ENCODE results near the gene MTARC2. TPM values are rescaled to one million over a fixed set of nuclear protein-coding genes. Genes with fewer than 3 reads are reported as not detected.
A peak's percentile ranks its signal among the peaks of the same experiment; 100 is the strongest.

MTARC2 gene
- total and polyA plus RNA-seq, 2 of the 13 experiments (the other 11 are each of a cell fraction or from before 2014, with no cell fraction given): 8.5 to 10.1 TPM

DNA sequence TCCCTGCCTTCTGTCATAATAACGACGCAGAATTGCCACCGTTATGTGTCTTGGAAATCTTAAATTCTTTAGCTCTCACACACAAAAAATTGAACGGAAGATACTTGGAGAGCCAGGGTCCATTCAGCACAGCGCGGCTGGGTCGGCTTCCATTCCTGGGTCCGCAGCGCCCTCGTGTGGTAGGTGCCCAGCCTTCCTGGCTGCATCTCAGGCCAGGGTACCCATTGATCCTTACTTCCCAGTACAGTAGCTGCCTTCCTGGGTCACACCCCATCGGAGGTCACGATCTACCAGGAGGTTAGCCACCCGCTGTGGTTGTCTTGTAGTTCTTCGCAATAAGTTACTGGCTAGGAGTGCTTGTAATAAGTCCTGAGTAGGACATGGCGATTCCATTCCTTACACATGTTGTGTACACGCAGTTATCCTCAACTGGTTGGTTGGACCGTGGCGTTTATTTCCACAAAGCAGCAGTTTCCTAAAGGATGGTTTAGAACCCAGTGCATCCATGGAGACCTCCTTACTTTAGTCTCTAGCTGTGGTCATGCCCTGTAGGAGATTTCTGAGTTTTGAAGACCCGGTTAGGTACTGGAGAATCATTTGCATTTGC is 28.7 kb downstream of the MTARC2 start (continued):
- TF ChIP-seq, protein P1, sequence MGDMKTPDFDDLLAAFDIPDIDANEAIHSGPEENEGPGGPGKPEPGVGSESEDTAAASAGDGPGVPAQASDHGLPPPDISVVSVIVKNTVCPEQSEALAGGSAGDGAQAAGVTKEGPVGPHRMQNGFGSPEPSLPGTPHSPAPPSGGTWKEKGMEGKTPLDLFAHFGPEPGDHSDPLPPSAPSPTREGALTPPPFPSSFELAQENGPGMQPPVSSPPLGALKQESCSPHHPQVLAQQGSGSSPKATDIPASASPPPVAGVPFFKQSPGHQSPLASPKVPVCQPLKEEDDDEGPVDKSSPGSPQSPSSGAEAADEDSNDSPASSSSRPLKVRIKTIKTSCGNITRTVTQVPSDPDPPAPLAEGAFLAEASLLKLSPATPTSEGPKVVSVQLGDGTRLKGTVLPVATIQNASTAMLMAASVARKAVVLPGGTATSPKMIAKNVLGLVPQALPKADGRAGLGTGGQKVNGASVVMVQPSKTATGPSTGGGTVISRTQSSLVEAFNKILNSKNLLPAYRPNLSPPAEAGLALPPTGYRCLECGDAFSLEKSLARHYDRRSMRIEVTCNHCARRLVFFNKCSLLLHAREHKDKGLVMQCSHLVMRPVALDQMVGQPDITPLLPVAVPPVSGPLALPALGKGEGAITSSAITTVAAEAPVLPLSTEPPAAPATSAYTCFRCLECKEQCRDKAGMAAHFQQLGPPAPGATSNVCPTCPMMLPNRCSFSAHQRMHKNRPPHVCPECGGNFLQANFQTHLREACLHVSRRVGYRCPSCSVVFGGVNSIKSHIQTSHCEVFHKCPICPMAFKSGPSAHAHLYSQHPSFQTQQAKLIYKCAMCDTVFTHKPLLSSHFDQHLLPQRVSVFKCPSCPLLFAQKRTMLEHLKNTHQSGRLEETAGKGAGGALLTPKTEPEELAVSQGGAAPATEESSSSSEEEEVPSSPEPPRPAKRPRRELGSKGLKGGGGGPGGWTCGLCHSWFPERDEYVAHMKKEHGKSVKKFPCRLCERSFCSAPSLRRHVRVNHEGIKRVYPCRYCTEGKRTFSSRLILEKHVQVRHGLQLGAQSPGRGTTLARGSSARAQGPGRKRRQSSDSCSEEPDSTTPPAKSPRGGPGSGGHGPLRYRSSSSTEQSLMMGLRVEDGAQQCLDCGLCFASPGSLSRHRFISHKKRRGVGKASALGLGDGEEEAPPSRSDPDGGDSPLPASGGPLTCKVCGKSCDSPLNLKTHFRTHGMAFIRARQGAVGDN (CRISPR knock-in tag; IDR thresholded peaks at IDR 0.05): peak; percentile 45
- TF ChIP-seq BORCS8-MEF2B (CRISPR knock-in tag; IDR thresholded peaks at IDR 0.05): 0 out of 2 replicates have a peak, but pooled peaks have one; percentile 27
- no peak for TF ChIP-seq PITX1 (CRISPR knock-in tag; IDR thresholded peaks at IDR 0.05)
- 0 out of 2 replicates have a peak, but pooled peaks have one; percentile 46 for TF ChIP-seq ZFP36L2 (CRISPR knock-in tag; IDR thresholded peaks at IDR 0.05)
- TF ChIP-seq, protein P2, sequence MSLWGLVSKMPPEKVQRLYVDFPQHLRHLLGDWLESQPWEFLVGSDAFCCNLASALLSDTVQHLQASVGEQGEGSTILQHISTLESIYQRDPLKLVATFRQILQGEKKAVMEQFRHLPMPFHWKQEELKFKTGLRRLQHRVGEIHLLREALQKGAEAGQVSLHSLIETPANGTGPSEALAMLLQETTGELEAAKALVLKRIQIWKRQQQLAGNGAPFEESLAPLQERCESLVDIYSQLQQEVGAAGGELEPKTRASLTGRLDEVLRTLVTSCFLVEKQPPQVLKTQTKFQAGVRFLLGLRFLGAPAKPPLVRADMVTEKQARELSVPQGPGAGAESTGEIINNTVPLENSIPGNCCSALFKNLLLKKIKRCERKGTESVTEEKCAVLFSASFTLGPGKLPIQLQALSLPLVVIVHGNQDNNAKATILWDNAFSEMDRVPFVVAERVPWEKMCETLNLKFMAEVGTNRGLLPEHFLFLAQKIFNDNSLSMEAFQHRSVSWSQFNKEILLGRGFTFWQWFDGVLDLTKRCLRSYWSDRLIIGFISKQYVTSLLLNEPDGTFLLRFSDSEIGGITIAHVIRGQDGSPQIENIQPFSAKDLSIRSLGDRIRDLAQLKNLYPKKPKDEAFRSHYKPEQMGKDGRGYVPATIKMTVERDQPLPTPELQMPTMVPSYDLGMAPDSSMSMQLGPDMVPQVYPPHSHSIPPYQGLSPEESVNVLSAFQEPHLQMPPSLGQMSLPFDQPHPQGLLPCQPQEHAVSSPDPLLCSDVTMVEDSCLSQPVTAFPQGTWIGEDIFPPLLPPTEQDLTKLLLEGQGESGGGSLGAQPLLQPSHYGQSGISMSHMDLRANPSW (CRISPR knock-in tag; IDR thresholded peaks at IDR 0.05; ENCODE audit: borderline replicate concordance): no peak
- no peak for TF ChIP-seq ZNF572 (CRISPR knock-in tag; IDR thresholded peaks at IDR 0.05)
- peak; percentile 43; the same call in 1 of the 2 replicates for TF ChIP-seq HOXA3 (CRISPR knock-in tag; IDR thresholded peaks at IDR 0.05)
- TF ChIP-seq REPIN1 (CRISPR knock-in tag; IDR thresholded peaks at IDR 0.05; ENCODE audit: borderline replicate concordance, low read depth): 0 out of 2 replicates have a peak, but pooled peaks have one; percentile 51
- no peak for TF ChIP-seq MEF2D (CRISPR knock-in tag; IDR thresholded peaks at IDR 0.05)
- 0 out of 2 replicates have a peak, but pooled peaks have one; percentile 52 for TF ChIP-seq ZNF598 (CRISPR knock-in tag; IDR thresholded peaks at IDR 0.05; ENCODE audit: borderline replicate concordance)
- no peak for TF ChIP-seq POLR2G (IDR thresholded peaks at IDR 0.05; ENCODE audit: low read depth, low read length)
- TF ChIP-seq, protein P3, sequence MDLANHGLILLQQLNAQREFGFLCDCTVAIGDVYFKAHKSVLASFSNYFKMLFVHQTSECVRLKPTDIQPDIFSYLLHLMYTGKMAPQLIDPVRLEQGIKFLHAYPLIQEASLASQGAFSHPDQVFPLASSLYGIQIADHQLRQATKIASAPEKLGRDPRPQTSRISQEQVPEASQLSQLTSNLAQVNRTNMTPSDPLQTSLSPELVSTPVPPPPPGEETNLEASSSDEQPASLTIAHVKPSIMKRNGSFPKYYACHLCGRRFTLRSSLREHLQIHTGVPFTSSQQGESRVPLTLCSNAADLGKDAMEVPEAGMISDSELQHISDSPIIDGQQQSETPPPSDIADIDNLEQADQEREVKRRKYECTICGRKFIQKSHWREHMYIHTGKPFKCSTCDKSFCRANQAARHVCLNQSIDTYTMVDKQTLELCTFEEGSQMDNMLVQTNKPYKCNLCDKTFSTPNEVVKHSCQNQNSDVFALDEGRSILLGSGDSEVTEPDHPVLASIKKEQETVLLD (CRISPR knock-in tag; IDR thresholded peaks at IDR 0.05; ENCODE audit: low read depth): no peak
- no peak for TF ChIP-seq ZFP90 (CRISPR knock-in tag; IDR thresholded peaks at IDR 0.05; ENCODE audit: borderline replicate concordance)
- TF ChIP-seq ZSCAN22 (CRISPR knock-in tag; IDR thresholded peaks at IDR 0.05): no peak
- TF ChIP-seq PHF5A (CRISPR knock-in tag; IDR thresholded peaks at IDR 0.05; ENCODE audit: low read depth, unreplicated experiment): no peak
- peak; percentile 41; the same call in 1 of the 2 replicates for TF ChIP-seq GABPB1 (CRISPR knock-in tag; IDR thresholded peaks at IDR 0.05)
- TF ChIP-seq SALL1 (CRISPR knock-in tag; IDR thresholded peaks at IDR 0.05): peak; percentile 82
- TF ChIP-seq, protein P4, sequence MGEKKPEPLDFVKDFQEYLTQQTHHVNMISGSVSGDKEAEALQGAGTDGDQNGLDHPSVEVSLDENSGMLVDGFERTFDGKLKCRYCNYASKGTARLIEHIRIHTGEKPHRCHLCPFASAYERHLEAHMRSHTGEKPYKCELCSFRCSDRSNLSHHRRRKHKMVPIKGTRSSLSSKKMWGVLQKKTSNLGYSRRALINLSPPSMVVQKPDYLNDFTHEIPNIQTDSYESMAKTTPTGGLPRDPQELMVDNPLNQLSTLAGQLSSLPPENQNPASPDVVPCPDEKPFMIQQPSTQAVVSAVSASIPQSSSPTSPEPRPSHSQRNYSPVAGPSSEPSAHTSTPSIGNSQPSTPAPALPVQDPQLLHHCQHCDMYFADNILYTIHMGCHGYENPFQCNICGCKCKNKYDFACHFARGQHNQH (CRISPR knock-in tag; IDR thresholded peaks at IDR 0.05): peak; percentile 42; the same call in 1 of the 2 replicates
- TF ChIP-seq SIX1 (CRISPR knock-in tag; IDR thresholded peaks at IDR 0.05; ENCODE audit: borderline replicate concordance): no peak
- no peak for TF ChIP-seq KDM1A (CRISPR knock-in tag; IDR thresholded peaks at IDR 0.05)

Data from HepG2 (cell line).